Stimulated activated CD4-positive, alpha-beta T cell treated with anti-CD3 and anti-CD28 coated beads, Interleukin-12 subunit alpha, Interleukin-12 subunit beta, amount 100 ng/mL, for 24 hours (primary cell): ENCODE measurements around the gene GARIN5B.

Experiments
- DNase-seq, 2 experiments: peaks; one replicate each; pipeline ENCODE4 v3.0.0-alpha.2; 2020; ENCODE audit warnings: low read depth in 2 of 2

The GARIN5B gene

DNA sequence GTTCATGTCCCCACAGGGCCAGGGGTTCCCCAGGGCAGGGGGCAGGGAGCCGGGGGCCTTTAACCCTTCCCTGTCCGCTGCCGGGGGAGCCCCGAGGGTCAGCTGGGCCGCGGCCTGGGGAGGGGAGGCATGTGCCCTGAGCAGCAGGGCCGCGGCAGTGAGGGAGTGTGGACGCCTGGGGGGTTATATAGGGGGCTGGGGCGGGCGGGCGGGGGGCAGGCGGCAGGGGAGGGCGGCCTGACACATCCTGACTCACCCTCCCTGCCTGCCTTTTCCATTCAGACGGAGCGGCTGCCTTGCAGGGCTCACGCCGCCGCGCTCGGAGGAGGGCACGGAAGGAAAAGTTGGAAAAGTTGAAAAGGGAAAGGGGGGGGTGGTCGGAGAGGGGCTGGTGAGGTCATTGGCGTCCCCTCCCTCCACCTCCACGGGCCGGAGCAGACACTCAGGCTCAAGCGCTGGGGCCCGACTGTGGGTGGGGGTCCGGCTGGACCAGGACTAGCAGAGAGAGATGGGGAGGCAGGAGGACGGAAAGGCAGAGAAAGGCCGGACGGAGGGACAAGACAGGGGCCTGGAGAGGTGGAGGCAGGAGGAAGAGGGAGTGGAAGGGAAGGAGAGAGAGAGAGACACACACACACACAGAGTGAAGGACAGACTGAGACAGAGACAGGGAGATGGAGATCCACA, 7.4 kb upstream of the GARIN5B start, which contains the start of gene IL11:
IL11 (minus strand) TSS at position 159 of the 684 bp plus-strand sequence; CDS start at position 6, 153 bp downstream.
- DNase-seq = no peak

GRCh38 chr19:55369653-55370304, 6.7 kb upstream of the GARIN5B start:
- no peak for DNase-seq

DNA sequence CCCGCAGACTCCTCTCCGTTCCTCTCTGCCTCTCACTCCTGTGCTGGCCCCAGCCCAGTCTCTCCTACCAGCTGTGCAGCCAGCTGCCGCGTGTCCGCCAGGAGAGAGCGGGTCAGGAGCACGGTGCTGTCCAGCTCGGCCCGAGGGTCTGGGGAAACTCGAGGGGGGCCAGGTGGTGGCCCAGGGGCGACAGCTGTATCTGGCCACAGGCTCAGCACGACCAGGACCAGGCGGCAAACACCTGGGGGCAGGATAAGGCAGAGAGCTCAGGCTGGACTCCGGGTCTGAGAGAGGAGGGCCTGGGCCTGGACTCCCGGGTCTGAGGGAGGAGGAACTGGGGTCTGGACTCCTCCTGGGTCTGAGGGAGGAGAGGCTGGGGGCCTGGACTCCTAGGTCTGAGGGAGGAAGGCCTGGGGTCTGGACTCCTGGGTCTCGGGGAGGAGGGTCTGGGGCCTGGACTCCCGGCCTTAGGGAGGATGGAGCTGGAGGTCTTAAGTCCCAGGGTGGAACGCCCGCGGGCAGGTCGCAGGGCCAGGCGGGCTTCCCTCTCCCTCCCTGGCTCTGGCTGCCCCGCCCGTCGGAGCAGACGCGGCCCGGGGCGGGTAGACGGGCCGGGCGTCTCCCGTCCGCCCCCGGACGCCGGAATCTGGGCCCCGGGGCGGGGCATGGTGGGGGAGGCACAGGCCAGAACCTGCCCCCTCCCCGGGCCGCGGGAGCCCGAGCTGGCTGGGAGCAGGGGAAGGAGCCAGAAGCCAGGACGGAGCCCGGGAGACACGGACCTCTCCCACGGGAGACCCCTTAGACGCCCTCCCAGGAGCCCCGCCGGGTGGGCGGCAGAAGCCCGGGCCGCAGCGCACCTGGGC, 5.9 kb upstream of the GARIN5B start:
- no peak for DNase-seq

- DNase-seq = no peak
These were observed 5.0 kb upstream of the GARIN5B start for GRCh38 chr19:55368106-55368505.

DNA sequence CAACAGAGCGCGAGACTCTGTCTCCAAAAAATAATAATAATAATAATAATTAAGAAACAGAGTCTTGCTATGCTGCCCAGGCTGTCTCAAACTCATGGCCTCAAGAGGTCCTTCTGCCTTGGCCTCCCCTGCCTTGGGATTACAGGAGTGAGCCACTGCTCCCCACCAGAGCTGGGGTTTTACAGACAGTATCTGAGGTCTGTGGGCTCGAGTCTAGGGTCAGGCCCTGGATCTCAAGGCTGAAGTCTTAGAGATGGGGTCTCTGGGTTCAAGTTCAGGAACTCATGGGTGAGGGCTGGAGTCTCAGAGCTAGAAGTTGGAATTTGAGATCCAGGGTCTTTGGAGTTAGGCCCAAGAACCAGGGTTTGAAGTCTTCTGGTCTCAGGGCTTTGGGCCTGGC, 3.7 kb upstream of the GARIN5B start:
- DNase-seq = no peak

DNA sequence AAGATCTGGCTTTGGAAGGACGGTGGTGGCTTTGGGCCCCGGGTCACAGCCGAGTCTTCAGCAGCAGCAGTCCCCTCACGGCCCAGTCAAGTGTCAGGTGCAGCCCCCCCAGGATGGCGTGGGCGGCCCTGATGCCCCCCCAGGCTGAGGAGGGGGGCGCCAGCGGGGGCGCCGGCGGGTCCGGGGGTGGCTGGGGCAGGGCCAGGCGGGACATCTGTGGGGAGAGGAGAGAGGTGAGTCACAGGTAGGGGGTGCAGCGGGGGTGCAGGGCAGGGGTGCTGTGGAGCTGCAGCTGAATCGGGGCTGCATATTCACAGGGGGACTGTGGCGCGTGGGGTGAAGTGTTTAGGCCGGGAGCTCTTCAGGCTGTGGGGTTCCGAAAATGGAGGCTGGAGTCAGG, 2.9 kb upstream of the GARIN5B start:
- DNase-seq = no peak

GRCh38 chr19:55365245-55365644, 2.2 kb upstream of the GARIN5B start:
- DNase-seq = no peak

DNA sequence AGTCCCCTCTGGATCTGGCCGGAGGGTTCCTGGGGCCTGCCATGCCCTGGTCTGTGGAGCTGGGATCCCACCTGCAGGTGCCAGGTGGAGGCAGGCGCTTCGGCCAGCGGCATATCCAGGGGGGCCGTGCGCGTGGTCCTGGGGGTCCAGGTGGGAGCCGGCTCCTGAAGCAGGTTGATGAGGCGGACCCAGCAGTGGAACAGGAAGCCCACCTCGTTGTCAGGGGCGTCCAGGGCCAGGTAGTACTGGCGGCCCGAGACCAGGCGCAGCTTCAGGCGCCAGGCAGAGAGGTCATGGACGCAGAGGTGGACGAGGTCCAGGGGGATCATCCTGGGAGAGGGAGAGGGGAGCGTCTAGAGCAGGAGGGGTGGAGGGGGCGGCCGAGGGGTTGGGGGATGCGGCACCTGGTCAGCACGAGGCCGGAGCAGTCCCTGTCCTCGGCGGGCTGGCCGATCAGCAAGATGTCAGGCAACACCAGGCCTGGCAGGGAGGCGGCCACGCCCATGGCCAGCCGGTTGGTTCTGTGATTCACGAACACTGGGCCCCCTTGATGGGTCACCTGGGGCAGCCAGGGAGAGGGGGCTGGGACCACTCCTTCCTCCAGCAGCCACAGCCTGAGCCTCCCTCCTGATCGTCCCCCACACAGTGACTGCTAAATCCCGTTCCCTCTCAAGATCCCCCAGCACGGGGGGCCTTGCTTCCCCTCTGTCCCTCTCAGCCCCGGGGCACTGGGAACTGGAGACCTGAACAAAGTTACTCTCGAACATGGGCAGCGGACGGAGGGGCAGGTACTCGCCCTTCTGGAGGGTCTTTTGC, 678 bp downstream of the GARIN5B start:
- DNase-seq = no peak

- DNase-seq = no peak
These were observed 2.2 kb downstream of the GARIN5B start for GRCh38 chr19:55360902-55361301.

DNA sequence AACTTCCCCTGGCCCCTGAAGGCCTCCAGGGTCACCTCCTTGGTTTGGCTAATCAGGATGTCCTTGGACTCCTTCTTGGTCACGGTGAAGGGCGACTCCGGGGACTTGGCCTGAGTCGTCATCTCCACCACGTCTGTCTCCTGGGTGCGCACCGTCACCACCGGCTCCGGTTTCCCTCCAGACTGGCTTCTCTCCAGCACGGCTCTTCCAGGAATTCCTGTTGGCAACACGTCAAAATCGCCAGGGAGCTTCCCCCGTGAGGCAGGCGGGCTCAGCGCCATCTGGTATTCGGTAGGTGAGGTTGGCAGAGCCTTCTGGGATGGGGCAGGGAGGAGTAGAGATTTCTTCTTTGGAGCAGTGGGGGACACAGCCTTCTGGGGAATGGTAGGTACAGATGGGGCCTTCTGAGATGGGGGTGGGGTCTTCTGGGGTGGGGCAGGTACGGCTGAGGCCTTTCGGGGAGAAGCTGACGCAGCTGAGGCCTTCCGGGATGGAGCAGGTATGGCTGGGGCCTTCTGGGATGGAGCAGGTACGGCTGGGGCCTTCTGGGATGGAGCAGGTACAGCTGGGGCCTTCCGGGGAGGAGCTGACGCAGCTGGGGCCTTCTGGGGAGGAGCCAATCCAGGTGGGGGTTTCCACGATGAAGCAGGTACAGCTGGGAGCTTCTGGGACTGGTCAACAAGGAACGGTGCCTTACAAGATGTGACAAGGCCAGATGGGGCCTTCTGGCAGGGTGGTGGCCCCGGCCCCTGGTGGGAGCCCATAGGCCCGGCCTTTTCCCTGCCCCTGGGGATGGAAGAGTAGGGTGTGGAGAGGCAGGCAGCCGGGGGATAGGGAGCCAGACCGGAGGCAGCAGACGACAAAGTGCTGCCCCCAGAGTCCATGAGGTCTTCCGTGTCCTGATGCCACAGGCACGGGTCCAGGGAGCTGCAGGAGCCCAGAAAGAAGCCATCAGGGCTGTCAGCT, 3.8 kb downstream of the GARIN5B start:
- no peak for DNase-seq

DNA sequence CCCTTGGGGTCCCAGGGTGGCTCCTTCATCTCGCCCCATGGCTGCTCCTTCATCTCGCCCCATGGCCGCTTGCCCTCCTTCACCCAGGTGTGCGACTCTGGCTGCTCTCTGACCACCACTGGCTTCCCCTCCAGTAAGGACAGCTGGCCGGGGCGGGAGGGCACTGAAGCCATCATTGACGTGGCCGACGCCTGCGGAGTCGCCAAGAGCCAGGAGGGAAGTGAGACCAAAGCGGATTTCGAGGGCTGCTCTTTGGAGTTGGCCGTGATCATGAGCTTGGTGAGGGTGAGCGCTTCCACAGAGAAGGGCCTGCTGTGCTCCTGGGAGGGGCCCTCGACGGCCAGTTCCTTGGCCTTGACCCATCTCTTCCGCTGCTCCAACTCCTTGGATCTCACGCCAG, 4.6 kb downstream of the GARIN5B start:
- DNase-seq = no peak

- DNase-seq = no peak
These were observed 7.7 kb downstream of the GARIN5B start for GRCh38 chr19:55355213-55355821.

- DNase-seq = no peak
These were observed 8.3 kb downstream of the GARIN5B start, which contains the start of gene COX6B2 for GRCh38 chr19:55354698-55355212. Gene COX6B2 (minus strand): TSS chr19:55354719. CDS start chr19:55354521, 198 bp downstream.

DNA sequence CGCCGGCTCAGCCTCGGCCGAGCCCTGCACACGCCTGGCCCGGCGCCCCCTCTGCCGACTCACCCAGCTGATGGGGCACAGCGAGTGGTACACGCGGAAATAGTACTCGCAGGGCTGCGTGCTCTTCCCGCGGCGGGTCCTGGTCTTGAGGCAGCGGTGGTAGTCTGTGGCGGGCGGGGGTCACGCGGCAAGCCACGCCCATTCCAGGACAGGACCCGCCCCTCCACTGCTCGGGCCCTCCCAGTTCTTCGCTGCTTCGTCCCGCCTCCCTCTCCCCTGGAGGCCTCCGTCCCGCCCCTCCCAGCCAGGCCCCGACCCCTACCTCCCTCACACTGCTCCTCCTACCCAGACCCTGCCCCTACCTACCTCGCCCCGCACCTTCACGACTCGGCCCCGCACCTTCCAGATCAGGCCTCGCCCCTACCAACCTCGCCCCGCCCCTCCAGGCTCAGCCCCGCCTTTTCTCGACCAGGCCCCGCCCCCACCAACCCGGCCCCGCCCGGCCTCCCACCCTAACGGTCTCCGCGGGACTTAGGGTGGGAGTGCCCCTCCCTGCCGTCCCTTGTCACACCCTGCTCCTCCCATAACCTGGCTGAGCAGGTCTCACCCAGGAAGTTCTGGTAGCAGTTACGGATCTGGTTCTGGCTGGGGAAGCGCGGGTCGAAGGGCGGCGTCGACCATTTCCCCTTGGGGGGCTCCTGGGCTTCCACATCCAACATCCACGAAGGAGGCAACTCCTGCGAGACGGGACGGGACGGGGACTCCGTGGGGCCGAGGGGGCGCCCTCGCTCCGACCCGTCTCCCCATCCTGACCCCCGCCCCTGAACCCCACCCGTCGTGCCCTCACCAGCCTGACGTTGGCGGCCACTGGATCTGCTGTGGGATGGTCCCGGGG, 9.0 kb downstream of the GARIN5B start:
- DNase-seq = peak; percentile 23 to 40

DNA sequence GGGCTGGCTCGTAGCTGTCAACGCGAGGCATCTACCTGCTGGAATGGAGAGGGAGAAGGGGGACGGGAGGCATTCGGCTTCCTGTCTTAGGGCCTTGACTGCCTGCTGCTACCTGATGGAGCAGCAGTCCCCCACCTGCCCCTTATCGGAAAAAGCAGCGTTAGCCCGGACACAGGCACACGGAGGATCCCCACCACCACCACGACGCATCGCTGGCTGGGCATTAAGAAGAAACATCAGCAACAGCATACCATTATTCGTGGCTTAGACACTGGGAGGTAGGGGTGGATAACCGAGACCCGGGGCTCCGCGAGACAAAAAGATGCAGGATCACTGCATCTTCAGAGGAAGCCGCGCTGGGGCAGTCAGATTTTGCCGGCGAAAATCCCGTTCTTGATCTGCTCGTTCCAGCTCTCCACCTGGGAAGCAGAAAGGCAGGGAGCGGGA, 9.7 kb downstream of the GARIN5B start:
- DNase-seq = no peak

- no peak for DNase-seq
These were observed 10.4 kb downstream of the GARIN5B start for GRCh38 chr19:55352549-55353145.

DNA sequence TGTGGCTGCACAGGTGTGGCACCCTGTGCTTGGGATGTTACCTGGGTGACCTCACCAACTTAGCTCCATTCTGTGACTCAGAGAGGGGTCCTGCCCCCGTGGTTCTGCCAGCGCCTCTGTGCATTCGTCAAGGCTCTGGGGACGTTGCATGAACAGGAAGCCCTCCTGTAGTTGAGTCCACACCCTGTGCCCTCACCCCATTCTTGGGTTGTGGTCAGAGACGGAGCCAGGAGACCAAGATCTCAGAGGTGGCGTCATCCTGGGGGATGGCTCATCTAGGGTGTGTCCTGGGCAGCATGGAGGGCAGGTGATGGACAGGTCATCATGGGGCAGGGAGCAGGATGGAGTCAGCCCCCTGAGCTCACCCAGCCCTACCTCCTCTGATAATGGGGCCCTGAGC, 11.0 kb downstream of the GARIN5B start:
- no peak for DNase-seq

DNA sequence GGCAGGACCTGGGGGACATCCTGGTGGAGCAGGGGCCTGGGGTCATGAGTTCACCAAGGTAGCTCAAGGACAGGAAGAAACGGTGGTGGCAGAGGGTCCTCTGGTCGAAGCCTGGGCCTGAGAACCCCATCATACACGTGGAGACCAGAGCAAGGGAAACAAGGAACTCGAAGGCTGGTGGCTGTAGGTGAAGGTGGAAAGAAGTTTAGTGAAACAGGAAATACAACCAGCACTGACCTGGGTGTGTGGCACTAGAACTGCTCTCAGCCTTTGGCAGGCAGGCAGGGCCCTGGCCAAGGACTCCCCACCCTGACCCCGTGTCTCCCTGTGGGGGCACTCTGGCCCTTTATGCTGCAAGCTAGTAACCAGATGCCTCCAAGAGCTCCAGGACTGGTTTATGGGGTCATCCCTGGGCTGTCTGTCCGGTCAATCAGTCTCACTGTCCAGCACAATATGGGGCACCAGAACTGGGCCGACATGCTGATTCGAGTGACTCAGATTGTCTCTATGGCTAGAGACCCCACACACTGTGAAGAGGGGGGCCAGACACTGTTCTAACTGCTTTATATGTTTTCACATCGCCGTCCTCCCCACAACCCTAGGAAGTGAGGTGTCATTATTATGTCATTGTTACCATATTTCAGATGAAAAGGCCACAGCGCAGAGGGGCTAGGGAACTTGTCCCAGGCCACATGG, 12.3 kb downstream of the GARIN5B start:
- no peak for DNase-seq
